NCI-H345 treated with DMSO at 0.1 percent for 48 hours (cell line): ENCODE measurements around the gene MAML3.
A peak's percentile ranks its signal among the peaks of the same experiment; 100 is the strongest.

ENCODE experiments used
- DNase-seq: peaks from one replicate; lab custom pipeline; 2025; ENCODE audit not compliant: unreplicated experiment; lab: John Stamatoyannopoulos, UW

MAML3 gene

DNA sequence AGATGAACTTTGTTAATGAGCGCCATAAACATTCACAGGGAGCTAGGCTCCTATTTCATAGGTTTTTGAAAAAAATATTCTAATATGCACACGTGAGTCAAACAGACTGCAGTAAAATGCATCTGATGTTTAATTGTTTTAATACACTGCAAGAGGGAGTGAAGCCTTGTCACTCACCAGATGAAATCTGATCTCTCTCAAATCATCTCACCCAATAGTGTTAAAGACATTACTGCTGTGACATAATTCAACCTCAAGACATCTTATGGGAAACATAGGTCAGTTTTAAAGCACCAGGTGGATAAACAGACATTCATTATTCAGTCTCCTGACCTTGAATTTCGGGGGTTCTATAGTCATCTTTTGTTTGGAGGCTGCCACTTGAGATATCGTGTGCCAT is 148.3 kb downstream of the MAML3 start:
- peak; percentile 12 for DNase-seq

DNA sequence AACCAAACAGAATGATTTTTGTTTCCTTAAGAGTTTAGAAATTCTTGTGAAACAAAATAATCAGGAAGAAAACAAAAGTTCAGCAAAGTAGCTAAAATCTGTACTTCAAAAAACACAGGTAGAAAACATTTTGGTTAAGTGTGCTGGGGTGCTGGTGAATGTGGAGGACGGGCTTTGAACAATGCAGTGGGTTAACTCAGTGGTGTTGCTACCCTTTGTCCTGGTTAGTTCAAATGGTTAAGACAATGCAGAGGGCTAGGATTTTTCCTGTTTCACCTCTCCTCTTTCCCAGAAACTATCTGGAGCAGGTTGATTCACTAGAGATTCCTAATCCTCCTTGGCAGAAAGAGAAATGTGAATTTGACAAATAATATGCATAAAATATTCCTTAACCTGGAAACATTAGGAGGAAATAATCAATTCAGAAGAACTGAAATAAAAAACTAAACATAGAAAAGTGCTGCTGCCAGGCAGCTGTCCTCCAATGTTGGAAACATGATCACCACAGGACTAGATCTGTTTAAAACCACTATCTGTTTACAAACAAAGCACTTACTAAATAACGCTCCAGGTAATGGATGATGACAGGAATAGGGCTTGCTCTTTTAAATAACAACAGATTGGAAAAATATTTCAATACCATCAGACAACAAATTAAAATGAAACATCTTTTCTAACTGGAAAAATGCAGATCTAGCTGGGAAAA is 148.9 kb downstream of the MAML3 start:
- peak; percentile 29 for DNase-seq

DNA sequence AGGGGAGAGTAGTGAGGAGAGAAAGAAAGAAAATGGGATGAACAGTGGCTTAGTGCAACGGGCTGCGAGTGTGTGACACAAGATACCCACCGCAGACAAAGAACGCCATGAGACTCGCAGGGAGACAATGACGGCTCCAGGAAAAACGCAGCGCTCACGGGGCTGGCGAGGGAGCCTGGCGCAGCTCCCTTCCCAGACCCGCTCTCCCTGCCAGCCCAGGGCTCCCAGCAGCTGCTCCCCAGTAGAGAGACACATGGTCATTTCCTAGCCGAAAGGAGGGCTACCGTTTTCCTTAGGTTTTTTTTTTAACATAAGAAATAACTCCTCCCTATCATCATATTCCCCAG is 149.5 kb downstream of the MAML3 start:
- DNase-seq = peak; percentile 29

- peak; percentile 16 for DNase-seq
These were observed 150.0 kb downstream of the MAML3 start for GRCh38 chr4:140003876-140004548.

DNA sequence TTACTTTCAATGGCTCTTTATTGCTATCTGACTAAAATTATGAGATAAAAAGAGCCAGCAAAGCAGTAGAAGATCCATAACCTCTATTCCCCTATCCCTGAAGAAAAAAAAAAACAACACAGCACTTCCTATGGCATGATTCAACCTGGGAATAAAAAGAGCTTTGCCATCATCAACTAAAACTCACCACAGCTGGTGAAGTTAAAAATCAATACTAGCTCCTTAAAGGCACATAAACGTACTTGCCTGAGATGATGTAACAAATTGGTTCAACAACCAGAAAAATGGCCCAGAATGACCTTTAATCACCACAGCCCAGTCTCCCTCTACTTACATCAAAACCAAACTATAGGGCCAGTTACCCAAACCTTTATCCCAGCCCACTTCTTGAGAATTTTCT is 153.8 kb downstream of the MAML3 start:
- no peak for DNase-seq

DNA sequence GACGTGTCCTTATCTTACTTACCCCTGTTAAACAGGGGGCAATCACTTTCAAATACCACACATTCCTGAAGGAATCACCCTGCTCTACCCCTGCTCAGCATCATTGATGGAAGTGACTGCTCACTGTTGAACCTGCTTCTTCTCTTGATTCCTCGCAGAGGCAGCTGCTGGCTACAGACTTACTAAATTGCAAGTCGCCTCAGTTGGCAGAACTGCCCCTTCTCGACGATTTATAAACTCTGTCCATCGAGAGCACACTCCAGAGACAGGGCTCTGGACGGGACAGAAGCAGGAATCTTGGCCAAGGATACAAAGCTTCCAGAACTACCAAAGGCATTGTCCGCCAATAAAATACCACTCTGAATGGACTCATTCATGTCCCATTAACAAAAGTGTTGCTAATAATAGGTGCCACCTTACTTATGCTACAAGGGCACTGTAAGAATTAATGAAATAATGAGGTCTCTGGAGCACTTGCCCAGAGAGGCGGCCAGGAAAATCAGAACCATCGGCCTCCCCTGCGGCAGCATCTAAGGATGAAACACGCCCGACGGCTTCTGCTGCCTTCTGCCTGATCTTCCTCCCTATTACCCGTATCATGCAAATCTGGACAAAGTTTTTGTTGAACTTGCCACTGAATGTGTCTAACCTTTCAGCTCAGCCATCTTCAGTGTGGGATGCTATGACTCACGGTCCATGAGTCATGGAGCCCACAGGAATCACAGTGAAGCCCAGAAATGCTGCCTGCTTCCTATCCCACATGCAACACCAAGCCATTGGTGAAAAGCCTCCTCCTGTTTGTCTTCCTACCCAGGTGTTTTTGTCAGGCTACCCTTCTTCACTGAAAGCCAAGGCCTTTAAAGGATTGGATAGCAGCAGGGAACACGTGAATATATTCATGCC is 164.9 kb downstream of the MAML3 start:
- no peak for DNase-seq

- no peak for DNase-seq
These were observed 166.5 kb downstream of the MAML3 start for GRCh38 chr4:139987502-139987850.

DNA sequence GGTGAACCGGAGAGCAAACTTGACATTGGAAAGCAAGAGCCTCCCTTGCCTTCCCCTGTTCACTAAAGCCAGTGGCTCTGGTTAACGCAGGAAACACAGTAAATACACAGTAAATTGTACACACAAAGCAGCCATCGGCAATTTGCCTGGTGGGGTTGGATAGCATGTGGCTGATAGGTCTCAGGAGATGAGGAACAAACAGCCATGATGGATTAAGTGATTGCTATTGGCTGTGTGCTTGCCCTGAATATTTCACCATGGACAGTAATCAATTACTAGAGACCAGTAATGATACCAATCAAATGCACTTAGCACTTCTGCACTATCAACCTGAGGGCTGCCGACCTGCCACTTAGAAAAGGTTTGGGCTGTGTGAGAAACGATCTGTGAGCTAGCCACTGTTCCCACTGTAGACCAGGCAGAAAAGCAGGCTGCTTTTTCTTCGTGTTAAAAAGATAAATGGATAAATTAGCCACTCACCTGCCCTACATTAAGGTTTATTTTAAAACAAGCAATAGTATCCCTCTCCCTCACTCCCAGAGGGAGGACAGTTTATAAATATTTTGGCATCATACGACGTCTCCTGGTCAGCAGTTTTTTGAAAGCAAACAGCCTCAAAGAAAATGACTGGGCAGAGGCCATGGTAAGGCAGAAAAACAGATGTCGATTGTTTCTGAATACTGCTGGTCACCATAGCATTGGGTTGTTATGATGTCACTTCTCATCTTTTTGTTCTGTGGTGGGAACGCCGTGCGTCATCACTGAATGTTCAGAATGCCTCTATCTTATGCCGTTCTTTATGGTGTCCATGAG is 167.1 kb downstream of the MAML3 start:
- DNase-seq = no peak

GRCh38 chr4:139986106-139986505 is 167.9 kb downstream of the MAML3 start:
- no peak for DNase-seq

DNA sequence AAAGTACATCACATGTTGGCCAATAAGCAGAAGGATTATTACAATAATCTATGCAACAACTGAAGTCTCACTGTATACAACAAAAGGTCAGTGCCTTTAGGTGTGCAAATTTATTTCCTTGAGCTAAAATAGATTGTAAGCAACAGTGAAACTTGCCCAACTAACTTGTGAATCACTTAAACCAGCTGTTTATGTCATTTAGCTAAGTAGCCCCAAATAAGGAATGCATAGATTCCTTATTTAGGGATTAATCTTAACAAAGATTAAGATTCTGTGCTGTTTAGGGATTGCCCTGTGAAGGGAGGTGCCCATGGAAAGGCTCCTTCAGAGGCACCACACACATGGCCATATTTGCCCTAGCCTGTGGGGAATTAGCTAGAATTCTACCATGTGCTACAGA is 168.6 kb downstream of the MAML3 start:
- no peak for DNase-seq

GRCh38 chr4:139984471-139984870 is 169.5 kb downstream of the MAML3 start:
- no peak for DNase-seq

- DNase-seq = no peak
These were observed 175.3 kb downstream of the MAML3 start for GRCh38 chr4:139978692-139979091.

- no peak for DNase-seq
These were observed 176.0 kb downstream of the MAML3 start for GRCh38 chr4:139977838-139978609.

GRCh38 chr4:139975830-139976272 is 178.1 kb downstream of the MAML3 start:
- DNase-seq = no peak

GRCh38 chr4:139973616-139974015 is 180.4 kb downstream of the MAML3 start:
- no peak for DNase-seq

GRCh38 chr4:139973015-139973414 is 181.0 kb downstream of the MAML3 start:
- DNase-seq = no peak

- DNase-seq = no peak
These were observed 181.7 kb downstream of the MAML3 start for GRCh38 chr4:139972305-139972704.

- DNase-seq = no peak
These were observed 182.9 kb downstream of the MAML3 start for GRCh38 chr4:139971111-139971510.

DNA sequence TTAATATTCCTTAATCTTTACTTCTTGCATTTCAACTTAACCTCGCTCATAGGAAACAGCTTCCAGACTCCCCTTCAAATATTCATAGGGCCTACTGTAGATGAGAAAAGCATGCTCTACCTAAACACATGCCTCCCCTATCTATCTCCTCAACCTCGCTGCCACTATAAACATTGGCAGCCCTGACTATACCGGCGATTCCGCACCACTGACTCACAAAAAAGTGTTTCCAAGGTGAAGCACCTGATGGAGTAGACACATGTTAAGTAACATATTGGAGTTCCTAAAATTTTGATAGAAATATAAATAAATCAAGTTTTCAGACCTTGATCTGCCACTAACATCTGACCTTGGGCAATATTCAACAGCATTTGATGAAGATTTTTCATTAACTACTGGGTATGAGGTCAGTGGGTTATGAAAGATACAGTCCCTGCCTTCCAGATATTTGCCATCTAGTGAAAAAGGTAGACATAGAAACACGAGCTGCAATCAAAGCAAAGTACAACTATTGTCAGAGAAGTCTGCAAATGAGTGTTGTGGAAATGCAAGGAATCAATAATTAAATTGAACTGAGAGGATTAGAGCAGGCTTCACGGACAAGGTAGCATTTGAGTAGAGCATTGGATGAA is 184.2 kb downstream of the MAML3 start:
- DNase-seq = no peak

GRCh38 chr4:139968831-139969230 is 185.2 kb downstream of the MAML3 start:
- no peak for DNase-seq
